GM19455 (cell line): ENCODE data around the gene LYST.

Experiments used
- ATAC-seq: cut with Tn5 transposase; IDR thresholded peaks from one replicate; pipeline ENCODE4 v1.9.1; 2021; ENCODE audit not compliant: unreplicated experiment

The LYST gene

DNA sequence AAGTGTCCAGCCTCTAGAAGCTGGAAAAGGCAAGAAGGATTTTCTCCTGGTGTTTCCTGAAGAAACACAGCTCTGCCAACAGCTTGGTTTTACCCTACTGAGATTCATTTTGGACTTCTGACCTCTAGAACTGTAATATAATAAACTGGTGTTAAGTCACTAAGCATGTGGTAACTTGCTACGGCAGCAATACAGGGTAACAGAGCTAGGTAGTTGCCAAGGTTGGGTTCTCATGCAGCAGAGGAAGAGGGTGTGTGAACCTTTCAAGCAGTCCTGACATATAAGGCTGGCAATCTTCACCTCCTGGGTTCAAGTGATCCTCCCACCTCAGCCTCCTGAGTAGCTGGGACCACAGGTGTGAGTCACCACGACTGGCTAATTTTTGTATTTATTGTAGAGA, 253.1 kb downstream of the LYST start:
- ATAC-seq = no peak

DNA sequence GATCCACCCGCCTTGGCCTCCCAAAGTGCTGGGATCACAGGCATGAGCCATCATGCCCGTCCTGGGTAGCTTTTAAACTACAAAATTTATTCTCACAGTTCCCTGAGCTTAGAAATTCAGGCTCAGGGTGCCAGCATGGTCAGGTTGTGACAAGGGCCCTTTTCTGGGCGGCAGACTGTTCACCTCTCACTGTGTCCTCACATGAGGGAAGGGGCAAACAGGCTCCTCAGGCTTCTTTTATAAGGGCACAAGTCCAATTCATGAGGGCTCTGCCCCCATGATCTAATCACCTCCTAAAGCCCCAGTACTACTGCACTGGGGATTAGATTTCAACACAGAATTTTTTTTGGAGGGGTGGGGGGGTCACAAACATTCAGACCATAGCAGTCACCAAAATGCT, 253.9 kb downstream of the LYST start:
- no peak for ATAC-seq
